Esophagus muscularis mucosa (tissue), 4 donors: ENCODE results near the gene GEMIN8.

Experiments
- CTCF ChIP-seq, 3 experiments: fragments of 200-600 bp in 2 of 3; fragments of 450-650 bp in 1 of 3; sonication (generic) in 2 of 3; IDR thresholded peaks; one replicate each; pipeline ENCODE4 v1.5.1; 2017 to 2019; ENCODE audit warnings: antibody characterized with exemption in 3 of 3, mild to moderate bottlenecking in 2 of 3, moderate library complexity in 1 of 3
- EP300 ChIP-seq: sonication (generic); formaldehyde crosslinking; IDR thresholded peaks from one replicate; pipeline ENCODE4 v1.6.1; 2017; ENCODE audit warnings: antibody characterized with exemption
- POLR2A ChIP-seq: fragments of 450-650 bp; IDR thresholded peaks from one replicate; pipeline ENCODE4 v1.6.1; 2017; ENCODE audit warnings: antibody characterized with exemption, moderate library complexity, mild to moderate bottlenecking, low read depth

DNA sequence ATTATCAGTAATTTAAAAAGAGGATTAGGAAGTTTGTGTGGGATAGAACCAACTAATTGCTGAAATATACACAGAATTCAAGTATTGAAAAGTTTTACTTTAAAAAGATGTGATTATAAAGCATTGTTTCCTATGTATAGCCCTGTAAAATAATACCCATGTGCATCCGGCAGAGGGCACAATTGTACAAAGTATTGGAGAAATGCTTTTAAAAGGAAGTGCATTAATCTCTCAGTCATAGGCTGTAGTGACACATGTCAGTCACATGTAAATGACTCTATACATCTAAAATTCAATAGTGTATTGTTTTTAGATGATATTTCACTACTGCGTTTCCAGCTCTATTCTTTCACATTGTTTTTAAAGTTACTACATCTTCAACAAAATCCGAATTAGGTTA is 9.7 kb upstream of the GEMIN8 start:
- no peak for TF ChIP-seq POLR2A
- no peak for TF ChIP-seq EP300
- TF ChIP-seq CTCF (IDR thresholded peaks at IDR 0.05), result peak; percentile 61 to 64 (median 61)
